Activated naive CD4-positive, alpha-beta T cell treated with anti-CD3 and anti-CD28 coated beads, Interleukin-2, amount 10 ng/mL, durations not matched to agents 7 days and 5 days (primary cell): ENCODE data around the gene UNC93B1.

Source experiments
- CTCF ChIA-PET: fragments of 350-600 bp; sonication (Branson Sonifier 250); formaldehyde crosslinking; loops from one replicate; lab custom pipeline; 2021; ENCODE audit warnings: antibody characterized with exemption; lab: Charles Lee
- DNase-seq: peaks from one replicate; pipeline ENCODE4 v3.0.0-alpha.2; 2020
- H3K27ac Mint-ChIP-seq: one replicate; pipeline ENCODE4 v1.8.0; 2021; ENCODE audit warnings: mild to moderate bottlenecking, moderate library complexity, mixed read lengths
- H3K27me3 Mint-ChIP-seq: one replicate; pipeline ENCODE4 v1.8.0; 2021; ENCODE audit warnings: mild to moderate bottlenecking, mixed read lengths
- H3K36me3 Mint-ChIP-seq: one replicate; pipeline ENCODE4 v1.8.0; 2021; ENCODE audit warnings: mixed read lengths
- H3K4me1 Mint-ChIP-seq: one replicate; pipeline ENCODE4 v1.8.0; 2021; ENCODE audit warnings: mixed read lengths
- H3K4me3 Mint-ChIP-seq: one replicate; pipeline ENCODE4 v1.8.0; 2021; ENCODE audit warnings: mild to moderate bottlenecking, moderate library complexity, mixed read lengths
- H3K9me3 Mint-ChIP-seq: one replicate; pipeline ENCODE4 v1.8.0; 2021; ENCODE audit warnings: mixed read lengths

The UNC93B1 gene

GRCh38 chr11:68011051-68011943, 7.4 kb upstream of the UNC93B1 start:
- Mint-ChIP-seq H3K4me1 (peaks cover 14% of the 10 kb centered on the region), H3K27me3 (peaks cover 18% of the 10 kb centered on the region), H3K36me3 (no peaks in the 10 kb centered on the region), H3K9me3 (no peaks in the 10 kb centered on the region), H3K4me3 (no peak overlapping the region), H3K27ac (no peak overlapping the region)
- no peak for DNase-seq
- CTCF ChIA-PET: interaction anchor here (1.3 kb wide), 1 partner anchor 198 kb away, joined by 5 read pairs; no protein-coding TSS in a partner anchor

- Mint-ChIP-seq H3K36me3 (no peaks in the 10 kb centered on the region), H3K9me3 (no peaks in the 10 kb centered on the region), H3K4me3 (no peak within 1 kb of the TSS), H3K27me3 (peaks cover 18% of the 10 kb centered on the region), H3K27ac (no peak within 1 kb of the TSS), H3K4me1 (peaks cover 14% of the 10 kb centered on the region)
- CTCF ChIA-PET: interaction anchor here (1.1 to 2.0 kb wide), 4 partner anchors 20 to 199 kb away, joined by 3 to 5 read pairs (median 4); partner anchors contain the start of gene NDUFS8
- DNase-seq: no peak
Observed at GRCh38 chr11:68010090-68011041, 6.5 kb upstream of the UNC93B1 start, which contains the start of gene ALDH3B1. ALDH3B1 (plus strand) TSS chr11:68010327; CDS start chr11:68015298, 4,971 bp downstream.

- Mint-ChIP-seq H3K9me3 (no peaks in the 10 kb centered on the region), H3K4me1 (peaks cover 20% of the 10 kb centered on the region), H3K36me3 (no peaks in the 10 kb centered on the region), H3K27ac (no peak overlapping the region), H3K27me3 (peaks cover 24% of the 10 kb centered on the region), H3K4me3 (no peak overlapping the region)
- DNase-seq: peak; percentile 41
- CTCF ChIA-PET: interaction anchor here (0.6 to 2.0 kb wide), 5 partner anchors 21 to 200 kb away, joined by 3 to 5 read pairs (median 4); partner anchors contain the start of gene NDUFS8
Observed at GRCh38 chr11:68009391-68010089, 5.6 kb upstream of the UNC93B1 start.

DNA sequence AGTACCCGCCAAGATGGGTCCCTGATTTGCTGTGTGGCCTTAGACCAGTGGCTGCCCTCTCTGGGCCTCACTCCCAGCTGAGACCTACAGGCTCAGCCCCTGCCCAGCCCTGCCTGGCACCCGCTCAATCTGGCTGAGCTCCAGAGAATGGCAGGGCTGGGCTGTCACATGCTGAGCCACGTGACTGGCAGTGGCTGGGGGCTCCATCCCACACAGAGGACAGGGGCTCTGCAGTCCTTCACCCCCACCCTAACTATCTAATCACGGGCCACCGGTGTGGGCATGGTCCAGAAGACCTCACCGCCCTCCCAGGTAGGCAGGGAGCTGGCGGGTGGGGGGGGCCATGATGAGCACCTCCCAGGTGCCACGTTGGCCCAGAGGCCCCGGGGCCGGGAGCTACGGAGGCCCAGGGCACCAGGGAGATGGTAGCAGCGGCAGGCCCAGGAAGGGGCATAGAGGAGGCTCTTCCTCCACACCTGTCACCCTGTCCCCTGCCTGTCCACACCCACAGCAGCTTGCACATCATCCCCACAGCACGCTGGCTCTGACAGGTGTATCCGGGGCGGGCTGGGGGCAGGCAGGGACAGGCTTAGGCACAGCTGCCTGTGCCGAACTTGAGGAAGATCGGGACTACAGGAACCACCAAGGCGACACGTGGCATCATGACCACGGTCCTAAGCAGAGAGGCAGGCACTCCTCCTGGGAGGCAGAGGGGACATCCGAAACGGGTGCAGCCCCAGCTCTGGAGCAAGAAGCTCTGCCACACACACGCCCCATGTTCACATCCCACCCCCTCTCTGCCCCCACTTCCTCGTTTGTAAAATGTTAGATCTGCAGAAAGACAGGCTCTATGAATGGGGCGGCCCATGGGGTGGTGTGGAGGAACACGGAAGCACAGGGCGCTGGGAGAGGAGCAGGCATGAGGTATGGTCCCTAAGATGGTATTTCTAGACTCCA, 4.8 kb upstream of the UNC93B1 start:
- no peak overlapping the region for H3K4me3 Mint-ChIP-seq
- peaks cover 25% of the 10 kb centered on the region for H3K4me1 Mint-ChIP-seq
- DNase-seq: no peak
- H3K27me3 Mint-ChIP-seq: peaks cover 24% of the 10 kb centered on the region
- no peaks in the 10 kb centered on the region for H3K9me3 Mint-ChIP-seq
- H3K36me3 Mint-ChIP-seq: no peaks in the 10 kb centered on the region
- no peak overlapping the region for H3K27ac Mint-ChIP-seq
- CTCF ChIA-PET: interaction anchor here (0.6 to 2.0 kb wide), 4 partner anchors 22 to 200 kb away, joined by 3 to 5 read pairs (median 4); partner anchors contain the start of gene NDUFS8

GRCh38 chr11:68007498-68008380, 3.8 kb upstream of the UNC93B1 start:
- Mint-ChIP-seq H3K9me3 (no peaks in the 10 kb centered on the region), H3K4me3 (no peak overlapping the region), H3K27me3 (peaks cover 28% of the 10 kb centered on the region), H3K4me1 (peaks cover 30% of the 10 kb centered on the region), H3K27ac (no peak overlapping the region), H3K36me3 (no peaks in the 10 kb centered on the region)
- no peak for DNase-seq
- CTCF ChIA-PET: no interaction called here

DNA sequence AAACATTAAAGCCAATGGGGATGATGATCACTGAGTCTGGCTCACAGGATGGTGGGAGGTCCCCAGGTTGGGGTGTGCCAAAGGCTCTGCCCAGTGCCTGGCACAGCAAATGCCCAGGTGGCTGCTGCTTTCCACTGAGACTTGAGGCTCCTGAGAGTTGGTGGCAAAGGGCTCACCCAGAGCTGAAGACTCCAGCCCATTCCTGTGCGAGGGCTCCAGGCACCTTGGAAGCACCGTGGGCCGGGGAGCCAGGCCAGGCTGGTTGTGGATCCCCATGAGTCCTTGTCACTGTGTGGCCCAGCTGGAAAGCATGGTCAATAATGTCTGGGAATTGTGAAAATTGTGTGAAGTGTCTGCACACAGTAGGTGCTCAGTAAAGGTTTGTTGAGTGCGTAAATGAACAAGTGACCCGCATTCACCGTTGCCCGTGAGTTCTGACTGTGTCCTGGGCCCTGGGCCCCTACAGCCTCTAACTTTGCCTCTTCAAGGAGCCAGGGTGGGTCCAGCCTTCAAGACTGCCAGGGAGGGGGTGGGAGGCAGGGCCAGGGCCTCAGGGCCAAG, 2.8 kb upstream of the UNC93B1 start:
- Mint-ChIP-seq H3K4me1 (peaks cover 38% of the 10 kb centered on the region), H3K9me3 (no peaks in the 10 kb centered on the region), H3K27ac (no peak overlapping the region), H3K27me3 (peaks cover 29% of the 10 kb centered on the region), H3K36me3 (no peaks in the 10 kb centered on the region), H3K4me3 (no peak overlapping the region)
- CTCF ChIA-PET: no interaction called here
- DNase-seq: no peak

DNA sequence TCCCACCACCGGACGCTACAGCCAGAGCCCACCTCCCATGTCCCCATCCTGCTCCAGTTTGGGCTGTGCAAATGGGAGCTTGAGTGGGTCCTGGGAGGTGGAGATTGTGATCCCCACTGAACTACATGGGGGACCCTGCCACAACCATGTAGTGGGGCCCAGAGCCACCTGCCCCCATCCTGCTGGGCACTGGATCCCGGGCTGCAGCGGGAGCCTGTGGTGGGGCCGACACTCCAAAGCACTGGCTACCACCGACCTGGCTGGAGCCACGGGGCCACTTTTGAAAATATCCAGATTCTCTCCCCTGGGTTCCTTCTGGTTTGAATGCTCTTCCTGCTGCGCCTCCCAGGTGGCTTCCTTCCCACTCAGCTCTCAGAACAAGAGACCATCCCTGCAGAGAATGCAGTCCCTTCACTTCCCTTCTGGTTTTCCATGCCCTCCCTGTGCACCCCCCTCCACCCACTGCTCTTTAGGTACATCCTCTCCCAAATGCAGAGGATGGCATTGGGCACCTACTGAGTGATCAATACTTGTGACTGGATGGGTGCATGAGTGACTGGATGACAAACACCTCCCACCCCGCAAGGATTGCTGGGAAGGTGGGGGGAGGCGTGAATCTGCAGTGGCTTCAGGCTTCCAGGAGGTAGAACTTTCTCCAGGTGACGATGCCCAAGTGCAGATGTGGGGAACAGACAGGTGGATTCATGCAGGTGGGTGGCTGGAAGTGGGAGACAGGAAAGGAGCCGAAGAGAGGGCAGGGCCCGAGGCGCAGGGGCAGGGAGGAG, 846 bp upstream of the UNC93B1 start:
- DNase-seq: no peak
- Mint-ChIP-seq H3K4me1 (peaks cover 41% of the 10 kb centered on the region), H3K27ac (peak overlapping the region; percentile 79), H3K4me3 (peak overlapping the region; percentile 83), H3K27me3 (peaks cover 21% of the 10 kb centered on the region), H3K36me3 (no peaks in the 10 kb centered on the region), H3K9me3 (no peaks in the 10 kb centered on the region)
- CTCF ChIA-PET: interaction anchor here (1.2 kb wide), 1 partner anchor 11 kb away, joined by 3 read pairs; no protein-coding TSS in a partner anchor

- CTCF ChIA-PET: interaction anchor here (1.7 kb wide), 1 partner anchor 9 kb away, joined by 4 read pairs; no protein-coding TSS in a partner anchor
- peaks cover 38% of the 10 kb centered on the region for H3K4me1 Mint-ChIP-seq
- H3K4me3 Mint-ChIP-seq: peak overlapping the region; percentile 83
- H3K27ac Mint-ChIP-seq: peak overlapping the region; percentile 73
- no peaks in the 10 kb centered on the region for H3K9me3 Mint-ChIP-seq
- DNase-seq: peak; percentile 69
- H3K27me3 Mint-ChIP-seq: peaks cover 11% of the 10 kb centered on the region
- H3K36me3 Mint-ChIP-seq: no peaks in the 10 kb centered on the region
Observed at GRCh38 chr11:68002938-68003845, 705 bp downstream of the UNC93B1 start.

GRCh38 chr11:68002575-68002937, 1.3 kb downstream of the UNC93B1 start:
- Mint-ChIP-seq H3K9me3 (no peaks in the 10 kb centered on the region), H3K4me3 (peak overlapping the region; percentile 77), H3K27me3 (peaks cover 11% of the 10 kb centered on the region), H3K4me1 (peaks cover 44% of the 10 kb centered on the region), H3K36me3 (no peaks in the 10 kb centered on the region), H3K27ac (peak overlapping the region; percentile 51)
- no peak for DNase-seq
- CTCF ChIA-PET: interaction anchor here (1.7 kb wide), 1 partner anchor 8 kb away, joined by 4 read pairs; no protein-coding TSS in a partner anchor

- CTCF ChIA-PET: no interaction called here
- Mint-ChIP-seq H3K27ac (no peak overlapping the region), H3K36me3 (peaks cover 10% of the 10 kb centered on the region), H3K4me1 (peaks cover 58% of the 10 kb centered on the region), H3K4me3 (no peak overlapping the region), H3K27me3 (peaks cover 6% of the 10 kb centered on the region), H3K9me3 (no peaks in the 10 kb centered on the region)
- no peak for DNase-seq
Observed at GRCh38 chr11:67999704-68000103, 4.2 kb downstream of the UNC93B1 start.
